Muscle of leg (tissue), 11 donors: ENCODE measurements around the gene IGF2BP1. TPM values are rescaled to one million over a fixed set of nuclear protein-coding genes. Genes with fewer than 3 reads are reported as not detected.
"Not testable (repeated sequence)": the region's sequence is repeated elsewhere in the genome, so short reads cannot be mapped to it uniquely, and the experiment has no call there.

Source experiments
- DNase-seq: peaks from one replicate; pipeline ENCODE4 v3.0.0; 2013
- H3K27ac ChIP-seq: one replicate; pipeline ENCODE4 v1.5.1; 2013; ENCODE audit warnings: mild to moderate bottlenecking, low read length, control low read depth
- H3K27me3 ChIP-seq: one replicate; pipeline ENCODE4 v1.6.1; 2013; ENCODE audit warnings: low read length; ENCODE audit not compliant: control insufficient read depth, insufficient read depth
- H3K36me3 ChIP-seq: one replicate; pipeline ENCODE4 v1.6.1; 2013; ENCODE audit warnings: low read length; ENCODE audit not compliant: control insufficient read depth, insufficient read depth
- H3K4me1 ChIP-seq: one replicate; pipeline ENCODE4 v1.6.1; 2013; ENCODE audit warnings: low read length; ENCODE audit not compliant: control insufficient read depth, insufficient read depth
- H3K4me3 ChIP-seq: one replicate; pipeline ENCODE4 v1.5.1; 2013; ENCODE audit warnings: low read length, control low read depth
- H3K9me3 ChIP-seq: replicated peaks from 2 replicates; pipeline ENCODE4 v1.6.1; 2013; ENCODE audit warnings: low read depth, low read length; ENCODE audit not compliant: control insufficient read depth
- WGBS: methylation state at CpG from one replicate; pipeline ENCODE4 v1.1.5; 2013; ENCODE audit warnings: missing lambda C conversion rate; ENCODE audit not compliant: insufficient coverage; 5-methylcytosine and 5-hydroxymethylcytosine counted together
- polyA plus RNA-seq, 8 donors: library from polyadenylated mRNA; unstranded; fragments of 120-200 nt; gene quantifications; one replicate each; pipeline versions ENCODE4 v1.2.1 to v1.2.3, GENCODE V29; 2013; ENCODE audit warnings: inconsistent platforms in 1 of 8, low replicate concordance in 1 of 8; ENCODE audit not compliant: insufficient read length in 8 of 8, insufficient read depth in 1 of 8
- total RNA-seq: library from RNA; stranded (reverse); fragments of 120-200 nt; gene quantifications from one replicate; pipeline ENCODE4 v1.2.4, GENCODE V29; 2013

Gene IGF2BP1
- total and polyA plus RNA-seq, 9 donors = 9.4 to 21.6 (median 16.8) TPM

DNA sequence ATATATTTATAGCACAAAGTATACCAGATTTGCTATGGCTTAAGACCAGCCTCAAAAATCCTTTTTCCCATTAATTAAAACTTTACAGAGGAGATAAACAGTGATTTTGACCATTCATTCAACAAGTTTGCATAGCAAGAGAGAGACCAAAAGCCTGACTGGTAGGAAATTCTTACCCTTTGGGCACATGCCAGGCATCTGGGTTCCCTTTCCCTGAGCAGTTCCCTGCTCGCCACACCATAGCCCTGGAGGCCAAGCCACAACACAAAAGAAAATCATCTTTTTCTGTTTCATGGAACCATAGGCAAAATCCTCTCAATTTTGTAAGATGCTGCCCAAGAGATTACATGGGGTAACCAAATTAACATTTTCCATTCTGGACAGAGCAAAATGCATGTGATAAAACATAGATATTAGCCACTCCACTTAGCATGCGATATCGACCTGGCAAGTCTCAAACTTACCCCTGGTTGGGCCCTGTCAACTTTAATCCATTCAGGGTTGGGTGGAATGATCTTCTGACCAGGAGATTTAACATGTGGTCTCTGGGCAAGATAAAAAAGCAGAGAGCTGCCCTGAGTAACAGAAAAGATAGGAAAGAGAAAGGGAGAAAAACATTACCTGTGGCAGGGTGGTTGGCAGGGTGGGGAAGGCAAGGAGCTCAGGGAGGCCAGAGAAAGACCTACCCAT lies 77.8 kb downstream of the IGF2BP1 start:
- WGBS = no CpG with 5 or more reads among the region's 3 CpGs
- no peak overlapping the region for H3K27ac ChIP-seq
- DNase-seq = no peak
- H3K4me1 ChIP-seq = no peaks in the 10 kb centered on the region
- H3K4me3 ChIP-seq = no peak overlapping the region
- no peaks in the 10 kb centered on the region for H3K36me3 ChIP-seq
- H3K27me3 ChIP-seq = peaks cover 9% of the 10 kb centered on the region
- no peaks in the 10 kb centered on the region for H3K9me3 ChIP-seq

DNA sequence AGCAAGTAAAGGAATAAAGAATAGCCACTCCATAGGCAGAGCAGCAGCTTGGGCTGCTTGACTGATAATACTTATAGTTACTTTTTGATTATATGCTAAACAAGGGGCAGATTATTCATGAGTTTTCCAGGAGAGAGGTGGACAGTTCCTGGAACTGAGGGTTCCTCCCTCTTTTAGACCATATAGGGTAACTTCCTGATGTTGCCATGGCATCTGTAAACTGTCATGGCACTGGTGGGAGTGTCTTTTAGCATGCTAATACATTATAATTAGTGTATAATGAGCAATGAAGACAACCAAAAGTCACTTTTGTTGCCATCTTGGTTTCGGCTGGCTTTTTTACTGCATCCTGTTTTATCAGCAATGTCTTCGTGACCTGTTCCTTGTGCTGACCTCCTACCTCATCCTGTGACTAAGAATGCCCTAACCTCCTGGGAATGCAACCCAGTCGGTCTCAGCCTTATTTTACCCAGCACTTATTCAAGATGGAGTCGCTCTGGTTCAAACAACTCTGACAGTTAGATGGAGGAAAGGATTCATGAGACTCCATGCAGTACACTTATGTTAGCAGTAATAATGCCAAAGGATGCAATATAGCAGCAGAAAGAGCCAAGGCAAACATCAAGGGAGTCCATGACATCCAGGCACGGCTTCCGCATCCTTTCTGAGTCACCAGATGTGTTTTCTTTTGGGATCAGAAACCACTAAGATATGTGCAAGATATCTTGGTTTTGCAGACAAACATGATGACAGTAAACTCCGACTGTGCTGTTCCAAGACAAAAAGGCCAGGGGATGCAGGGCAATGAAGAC lies 79.6 kb downstream of the IGF2BP1 start:
- Histone ChIP-seq H3K4me1 (no peaks in the 10 kb centered on the region), H3K4me3 (no peak overlapping the region), H3K27ac (no peak overlapping the region), H3K36me3 (no peaks in the 10 kb centered on the region), H3K27me3 (peaks cover 11% of the 10 kb centered on the region), H3K9me3 (no peaks in the 10 kb centered on the region)
- 62% methylated on average over 5 of the region's 7 CpGs for WGBS
- no peak for DNase-seq

GRCh38 chr17:49078248-49078647 lies 81.1 kb downstream of the IGF2BP1 start:
- H3K9me3 ChIP-seq = no peaks in the 10 kb centered on the region
- no peak for DNase-seq
- WGBS = 100% methylated on average over 2 of the region's 7 CpGs
- H3K27me3 ChIP-seq = peaks cover 11% of the 10 kb centered on the region
- H3K27ac ChIP-seq = no peak overlapping the region
- H3K4me1 ChIP-seq = no peaks in the 10 kb centered on the region
- H3K36me3 ChIP-seq = no peaks in the 10 kb centered on the region
- H3K4me3 ChIP-seq = no peak overlapping the region

- 83% methylated on average over 4 of the region's 10 CpGs for WGBS
- Histone ChIP-seq H3K9me3 (no peaks in the 10 kb centered on the region), H3K27me3 (peaks cover 11% of the 10 kb centered on the region), H3K27ac (no peak overlapping the region), H3K4me3 (no peak overlapping the region), H3K36me3 (no peaks in the 10 kb centered on the region), H3K4me1 (no peaks in the 10 kb centered on the region)
- DNase-seq = no peak
Measured at GRCh38 chr17:49079840-49080663, 82.9 kb downstream of the IGF2BP1 start.

DNA sequence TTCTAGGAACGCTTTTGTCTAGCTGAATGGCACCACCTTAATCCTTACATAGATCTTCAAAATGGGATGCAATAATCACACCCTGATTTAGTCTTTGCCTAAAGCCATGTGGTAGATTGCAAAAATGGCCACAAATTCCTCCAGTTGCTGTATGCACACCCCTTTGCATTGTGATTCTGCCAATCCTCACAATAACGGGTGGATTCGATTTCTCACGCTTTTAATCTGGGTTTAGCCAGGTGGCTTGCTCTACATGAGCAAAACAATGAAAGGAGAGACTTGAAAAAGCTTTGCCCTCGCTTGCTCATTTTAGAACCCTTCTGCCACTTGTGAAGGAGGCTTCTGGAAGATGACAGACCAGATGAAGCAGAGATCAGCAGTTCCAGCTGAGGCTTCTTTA lies 85.0 kb downstream of the IGF2BP1 start:
- Histone ChIP-seq H3K27me3 (peaks cover 7% of the 10 kb centered on the region), H3K36me3 (no peaks in the 10 kb centered on the region), H3K27ac (no peak overlapping the region), H3K4me1 (no peaks in the 10 kb centered on the region), H3K9me3 (no peaks in the 10 kb centered on the region), H3K4me3 (no peak overlapping the region)
- WGBS = 72% methylated on average over 4 of the region's 5 CpGs
- no peak for DNase-seq

DNA sequence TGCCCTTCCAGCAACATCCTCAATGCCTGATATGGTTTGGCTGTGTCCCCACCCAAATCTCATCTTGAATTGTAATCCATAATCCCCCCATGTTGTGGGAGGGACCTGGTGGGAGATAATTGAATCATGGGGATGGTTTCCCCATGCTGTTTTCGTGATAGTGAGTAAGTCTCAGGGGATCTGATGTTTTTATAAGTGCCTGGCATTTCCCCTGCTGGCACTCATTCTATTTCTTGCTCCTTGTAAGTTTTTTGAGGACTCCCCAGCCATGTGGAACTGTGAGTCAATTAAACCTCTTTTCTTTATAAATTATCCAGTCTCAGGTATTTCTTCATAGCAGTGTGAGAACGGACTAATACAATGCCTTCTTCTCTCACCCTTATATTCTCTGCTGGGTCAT lies 87.9 kb downstream of the IGF2BP1 start:
- H3K4me1 ChIP-seq, H3K4me3 ChIP-seq, H3K36me3 ChIP-seq, DNase-seq, H3K27ac ChIP-seq, H3K9me3 ChIP-seq, H3K27me3 ChIP-seq: not testable (repeated sequence)
- 100% methylated on average over 1 of the region's 2 CpGs for WGBS

GRCh38 chr17:49085565-49086315 lies 88.6 kb downstream of the IGF2BP1 start:
- Histone ChIP-seq H3K4me3 (no peak overlapping the region), H3K4me1 (no peaks in the 10 kb centered on the region), H3K27me3 (no peaks in the 10 kb centered on the region), H3K36me3 (no peaks in the 10 kb centered on the region), H3K9me3 (no peaks in the 10 kb centered on the region), H3K27ac (no peak overlapping the region)
- no peak for DNase-seq
- WGBS = 97% methylated on average over 3 of the region's 5 CpGs

DNA sequence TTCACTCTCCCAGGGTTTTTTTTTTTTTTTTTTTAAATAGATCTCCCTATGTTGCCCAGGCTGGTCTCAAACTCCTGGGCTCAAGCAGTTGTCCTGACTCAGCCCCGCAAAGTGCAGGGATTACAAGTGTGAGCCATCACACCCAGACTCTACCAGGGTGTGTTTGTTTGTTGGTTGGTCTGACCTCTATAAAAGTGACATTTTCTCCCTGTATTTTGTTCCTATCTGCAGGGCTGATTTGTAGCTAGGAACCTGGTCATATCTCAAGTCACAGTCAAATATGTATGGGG lies 89.1 kb downstream of the IGF2BP1 start:
- H3K4me1 ChIP-seq = no peaks in the 10 kb centered on the region
- no peaks in the 10 kb centered on the region for H3K27me3 ChIP-seq
- no peak overlapping the region for H3K27ac ChIP-seq
- H3K4me3 ChIP-seq = no peak overlapping the region
- DNase-seq = no peak
- H3K36me3 ChIP-seq = no peaks in the 10 kb centered on the region
- WGBS = no CpG with 5 or more reads among the region's 1 CpG
- H3K9me3 ChIP-seq = no peaks in the 10 kb centered on the region

GRCh38 chr17:49086649-49087048 lies 89.5 kb downstream of the IGF2BP1 start:
- no peaks in the 10 kb centered on the region for H3K27me3 ChIP-seq
- H3K9me3 ChIP-seq = no peaks in the 10 kb centered on the region
- no peaks in the 10 kb centered on the region for H3K36me3 ChIP-seq
- H3K4me1 ChIP-seq = no peaks in the 10 kb centered on the region
- no peak for DNase-seq
- H3K27ac ChIP-seq = no peak overlapping the region
- H3K4me3 ChIP-seq = no peak overlapping the region

GRCh38 chr17:49089094-49089493 lies 91.9 kb downstream of the IGF2BP1 start:
- DNase-seq = no peak
- Histone ChIP-seq H3K9me3 (no peaks in the 10 kb centered on the region), H3K4me1 (no peaks in the 10 kb centered on the region), H3K36me3 (no peaks in the 10 kb centered on the region), H3K27me3 (peaks cover 2% of the 10 kb centered on the region), H3K27ac (no peak overlapping the region), H3K4me3 (no peak overlapping the region)
- 100% methylated on average over 1 of the region's 7 CpGs for WGBS
